Activated CD8-positive, alpha-beta T cell treated with anti-CD3 and anti-CD28 coated beads for 36 hours (primary cell): ENCODE measurements around the gene TFG. TPM values are rescaled to one million over a fixed set of nuclear protein-coding genes. Genes with fewer than 3 reads are reported as not detected.

Source experiments
- ATAC-seq: fragments of 200-7000 bp; cut with Tn5 transposase; one replicate; pipeline ENCODE4 v1.10.0; 2021; ENCODE audit warnings: mild to moderate bottlenecking, moderate library complexity
- CTCF ChIA-PET: fragments of 350-600 bp; sonication (Branson Sonifier 250); formaldehyde crosslinking; loops from one replicate; lab custom pipeline; 2021; ENCODE audit warnings: antibody characterized with exemption; lab: Charles Lee
- POLR2A ChIA-PET: fragments of 350-600 bp; sonication (Branson Sonifier 250); formaldehyde crosslinking; loops from one replicate; lab custom pipeline; 2021; ENCODE audit warnings: antibody characterized with exemption; lab: Charles Lee
- DNase-seq: peaks from one replicate; pipeline ENCODE4 v3.0.0-alpha.2; 2020
- H3K27ac Mint-ChIP-seq: one replicate; pipeline ENCODE4 v1.8.0; 2021; ENCODE audit warnings: mild to moderate bottlenecking, mixed read lengths
- H3K27me3 Mint-ChIP-seq: one replicate; pipeline ENCODE4 v1.8.0; 2021; ENCODE audit warnings: mixed read lengths
- H3K36me3 Mint-ChIP-seq: one replicate; pipeline ENCODE4 v1.8.0; 2021; ENCODE audit warnings: low read depth, mixed read lengths
- H3K4me1 Mint-ChIP-seq: one replicate; pipeline ENCODE4 v1.8.0; 2021; ENCODE audit warnings: low read depth, mixed read lengths
- H3K4me3 Mint-ChIP-seq: one replicate; pipeline ENCODE4 v1.8.0; 2021; ENCODE audit warnings: mild to moderate bottlenecking, moderate library complexity, mixed read lengths
- H3K9me3 Mint-ChIP-seq: one replicate; pipeline ENCODE4 v1.8.0; 2021; ENCODE audit warnings: mixed read lengths
- CTCF ChIP-seq: fragments of 200-600 bp; IDR thresholded peaks from one replicate; pipeline ENCODE4 v1.8.0; 2022; ENCODE audit warnings: antibody characterized with exemption, mild to moderate bottlenecking
- intact Hi-C: fragments of 100-400 bp; cut with micrococcal nuclease; formaldehyde crosslinking; loops from one replicate; pipeline ENCODE4 v1.10.0; 2022
- total RNA-seq, 2 experiments: library from RNA; stranded (reverse); gene quantifications; one replicate each; pipeline ENCODE4 v1.2.3, GENCODE V29; 2021

TFG gene
- total RNA-seq, 2 experiments from 2014 or later, result 59.2 TPM

DNA sequence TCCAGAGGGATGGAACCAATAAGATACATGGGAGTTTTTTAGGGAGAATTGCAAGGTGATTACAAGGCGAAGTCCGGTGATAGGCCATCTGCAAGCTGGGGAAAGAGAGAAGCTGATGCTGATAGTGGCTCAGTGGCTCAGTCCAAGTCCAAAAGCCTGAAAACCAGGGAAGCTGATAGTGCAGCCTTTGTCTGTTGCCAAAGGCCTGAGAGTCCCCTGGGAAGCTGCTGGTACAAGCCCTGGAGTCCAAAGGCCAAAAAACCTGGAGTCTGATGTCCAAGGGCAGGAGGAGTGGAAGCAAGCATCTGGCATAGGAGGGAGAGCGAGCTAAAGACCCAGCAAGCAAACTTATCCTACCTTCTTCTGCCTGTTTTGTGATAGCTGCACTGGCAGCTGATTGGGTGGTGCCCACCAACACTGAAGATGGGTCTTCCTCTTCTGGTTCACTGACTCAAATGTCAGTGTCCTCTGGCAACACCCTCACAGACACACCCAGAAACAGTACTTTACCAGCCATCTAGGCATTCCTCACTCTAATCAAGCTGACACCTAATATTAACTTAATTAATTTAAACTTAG, 16.7 kb downstream of the TFG start:
- ChIA-PET POLR2A (interaction anchor here (1.0 to 3.0 kb wide), 5 partner anchors 9 to 110 kb away, joined by 3 to 21 read pairs (median 5); partner anchors contain the start of gene TFG), CTCF (interaction anchor here (0.8 to 2.8 kb wide), 12 partner anchors 9 to 633 kb away, joined by 3 to 18 read pairs (median 4); no protein-coding TSS in a partner anchor)
- no peaks in the 10 kb centered on the region for H3K9me3 Mint-ChIP-seq
- no peak overlapping the region for H3K27ac Mint-ChIP-seq
- H3K36me3 Mint-ChIP-seq, result peaks cover 63% of the 10 kb centered on the region
- DNase-seq (no peak), ATAC-seq (no peak)
- intact Hi-C loops, result loop anchor here (1.0 kb wide), 1 partner anchor 110 kb away; no protein-coding TSS in a partner anchor
- H3K4me1 Mint-ChIP-seq, result peaks cover 10% of the 10 kb centered on the region
- no peak overlapping the region for H3K4me3 Mint-ChIP-seq
- H3K27me3 Mint-ChIP-seq, result no peaks in the 10 kb centered on the region
- no peak for TF ChIP-seq CTCF

- Mint-ChIP-seq H3K4me3 (no peak overlapping the region), H3K4me1 (peaks cover 10% of the 10 kb centered on the region), H3K9me3 (no peaks in the 10 kb centered on the region), H3K36me3 (peaks cover 58% of the 10 kb centered on the region), H3K27me3 (no peaks in the 10 kb centered on the region), H3K27ac (peak overlapping the region; percentile 2)
- POLR2A ChIA-PET, result interaction anchor here (1.0 to 3.0 kb wide), 5 partner anchors 9 to 110 kb away, joined by 3 to 21 read pairs (median 5); partner anchors contain the start of gene TFG
- DNase-seq, result no peak
- CTCF ChIA-PET, result interaction anchor here (0.7 to 2.8 kb wide), 13 partner anchors 9 to 632 kb away, joined by 3 to 18 read pairs (median 4); no protein-coding TSS in a partner anchor
- TF ChIP-seq CTCF, result no peak
- ATAC-seq, result no peak
- intact Hi-C loops, result loop anchor here (1.0 kb wide), 1 partner anchor 110 kb away; no protein-coding TSS in a partner anchor
Measured at GRCh38 chr3:100726706-100727105, 17.4 kb downstream of the TFG start.

DNA sequence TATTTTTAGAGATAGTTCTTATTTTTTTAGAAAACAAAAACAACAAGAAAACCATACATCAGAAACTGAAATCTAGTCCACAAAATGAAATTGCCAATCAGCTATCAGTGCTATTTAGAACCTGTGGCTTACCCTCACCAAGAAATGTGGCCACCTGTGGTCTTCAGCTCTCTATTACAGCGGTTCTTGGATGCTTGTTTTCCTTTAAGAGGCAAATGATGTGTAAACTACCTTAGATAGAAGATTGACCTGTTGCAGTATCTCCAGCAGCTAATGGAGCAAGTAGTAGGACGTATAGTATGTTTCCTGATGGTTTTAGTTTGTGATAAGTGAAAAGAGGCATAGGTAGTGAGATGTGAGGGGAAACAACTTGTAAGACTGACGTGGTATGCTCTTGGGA, 21.2 kb downstream of the TFG start:
- POLR2A ChIA-PET, result no interaction called here
- CTCF ChIA-PET, result no interaction called here
- no peaks in the 10 kb centered on the region for H3K9me3 Mint-ChIP-seq
- ATAC-seq (no peak), DNase-seq (no peak)
- intact Hi-C loops, result no loop called here
- H3K36me3 Mint-ChIP-seq, result peaks cover 42% of the 10 kb centered on the region
- no peak overlapping the region for H3K4me3 Mint-ChIP-seq
- TF ChIP-seq CTCF, result no peak
- H3K27me3 Mint-ChIP-seq, result no peaks in the 10 kb centered on the region
- H3K4me1 Mint-ChIP-seq, result peaks cover 11% of the 10 kb centered on the region
- H3K27ac Mint-ChIP-seq, result no peak overlapping the region

- intact Hi-C loops, result no loop called here
- ChIA-PET CTCF (interaction anchor here (1.6 kb wide), 1 partner anchor 9 kb away, joined by 4 read pairs; no protein-coding TSS in a partner anchor), POLR2A (no interaction called here)
- no peak for TF ChIP-seq CTCF
- Mint-ChIP-seq H3K9me3 (no peaks in the 10 kb centered on the region), H3K27ac (no peak overlapping the region), H3K36me3 (peaks cover 40% of the 10 kb centered on the region), H3K27me3 (no peaks in the 10 kb centered on the region), H3K4me3 (no peak overlapping the region), H3K4me1 (peaks cover 3% of the 10 kb centered on the region)
- DNase-seq, result no peak
- ATAC-seq, result no peak
Measured at GRCh38 chr3:100732435-100732834, 23.1 kb downstream of the TFG start.

GRCh38 chr3:100737334-100737733, 28.0 kb downstream of the TFG start:
- Mint-ChIP-seq H3K4me3 (no peak overlapping the region), H3K27me3 (no peaks in the 10 kb centered on the region), H3K9me3 (no peaks in the 10 kb centered on the region), H3K27ac (no peak overlapping the region), H3K36me3 (peaks cover 45% of the 10 kb centered on the region), H3K4me1 (peaks cover 8% of the 10 kb centered on the region)
- CTCF ChIA-PET, result interaction anchor here (1.1 to 1.4 kb wide), 4 partner anchors 9 to 73 kb away, joined by 3 read pairs; partner anchors contain the start of gene TFG
- intact Hi-C loops, result no loop called here
- POLR2A ChIA-PET, result no interaction called here
- TF ChIP-seq CTCF, result peak; percentile 36
- DNase-seq (no peak), ATAC-seq (no peak)
